NCI-H2196 treated with DMSO at 0.1 percent for 48 hours (cell line): ENCODE results near the gene ATP1B1.
A peak's percentile ranks its signal among the peaks of the same experiment; 100 is the strongest.

Source experiments
- DNase-seq: peaks from one replicate; lab custom pipeline; 2025; ENCODE audit not compliant: unreplicated experiment; lab: John Stamatoyannopoulos, UW

The ATP1B1 gene

GRCh38 chr1:169106095-169106920, at the start of gene ATP1B1:
ATP1B1 (plus strand) TSS chr1:169106690; CDS start chr1:169106830, 140 bp downstream.
- DNase-seq = peak; percentile 91

- no peak for DNase-seq
These were observed 47.1 kb upstream of the ATP1B1 start for GRCh38 chr1:169059421-169059820.

- no peak for DNase-seq
These were observed 46.3 kb upstream of the ATP1B1 start for GRCh38 chr1:169060043-169060722.

GRCh38 chr1:169060919-169061639, 45.4 kb upstream of the ATP1B1 start:
- no peak for DNase-seq

- no peak for DNase-seq
These were observed 44.3 kb upstream of the ATP1B1 start for GRCh38 chr1:169062152-169062551.

GRCh38 chr1:169064103-169064502, 42.4 kb upstream of the ATP1B1 start:
- no peak for DNase-seq

GRCh38 chr1:169070547-169070946, 35.9 kb upstream of the ATP1B1 start:
- no peak for DNase-seq

- no peak for DNase-seq
These were observed 35.5 kb upstream of the ATP1B1 start for GRCh38 chr1:169070958-169071357.

- no peak for DNase-seq
These were observed 33.4 kb upstream of the ATP1B1 start for GRCh38 chr1:169072945-169073725.

- no peak for DNase-seq
These were observed 28.2 kb upstream of the ATP1B1 start for GRCh38 chr1:169078163-169078883.

GRCh38 chr1:169081503-169082123, 24.9 kb upstream of the ATP1B1 start:
- no peak for DNase-seq

- DNase-seq = no peak
These were observed 20.6 kb upstream of the ATP1B1 start for GRCh38 chr1:169085911-169086310.

- DNase-seq = peak; percentile 33
These were observed 19.7 kb upstream of the ATP1B1 start for GRCh38 chr1:169086603-169087455.

- no peak for DNase-seq
These were observed 18.6 kb upstream of the ATP1B1 start for GRCh38 chr1:169087876-169088275.

GRCh38 chr1:169089776-169090175, 16.7 kb upstream of the ATP1B1 start:
- DNase-seq = no peak

- no peak for DNase-seq
These were observed 16.1 kb upstream of the ATP1B1 start for GRCh38 chr1:169090308-169090899.

- no peak for DNase-seq
These were observed 15.6 kb upstream of the ATP1B1 start for GRCh38 chr1:169090900-169091311.

GRCh38 chr1:169091480-169091941, 15.0 kb upstream of the ATP1B1 start:
- no peak for DNase-seq
